ENCODE results near the gene PAPPA. TPM values are rescaled to one million over a fixed set of nuclear protein-coding genes. Genes with fewer than 3 reads are reported as not detected.

The PAPPA gene
- total RNA-seq, 4 donors from 2014 or later, result 1.0 to 5.0 (median 2.8) TPM

DNA sequence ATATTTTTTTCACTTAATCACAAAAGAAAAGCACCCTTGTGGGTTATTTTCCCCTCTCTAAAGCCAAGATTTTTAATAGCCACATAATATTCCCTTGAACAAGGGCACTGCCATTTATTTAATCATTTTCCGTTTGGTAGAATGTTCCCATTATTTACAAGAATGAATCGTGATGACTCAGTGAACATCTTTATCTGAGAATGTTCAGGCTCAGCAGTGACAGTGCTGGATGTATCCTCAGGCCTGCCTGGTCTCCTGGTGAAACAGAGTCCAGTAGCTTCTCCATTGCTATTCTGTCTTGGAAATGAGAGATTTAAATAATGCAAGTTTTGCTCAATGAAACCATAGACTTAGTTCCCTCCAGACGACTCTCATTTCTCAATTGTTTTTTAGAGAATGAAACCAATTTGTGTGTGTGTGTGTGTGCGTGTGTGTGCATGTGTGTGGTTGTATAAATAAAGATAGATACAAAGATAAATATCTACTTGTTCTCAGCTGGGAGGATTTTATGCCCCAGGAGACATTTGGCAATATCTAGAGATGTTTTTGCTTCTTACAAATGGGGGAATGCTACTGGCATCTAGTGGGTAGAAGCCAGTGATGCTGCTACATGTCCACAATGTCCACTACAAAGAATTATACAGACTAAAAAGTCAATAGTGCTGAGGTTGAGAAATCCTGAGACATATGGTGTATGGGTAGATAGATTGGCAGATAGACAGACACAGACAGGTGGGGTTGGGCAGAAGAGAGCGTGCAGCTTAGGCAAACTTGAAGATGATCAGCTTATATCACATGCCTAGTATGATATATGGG, 55.0 kb downstream of the PAPPA start:
- no peaks in the 10 kb centered on the region for H3K27me3 ChIP-seq
- intact Hi-C loops (cut with DNase I), result no loop called here

DNA sequence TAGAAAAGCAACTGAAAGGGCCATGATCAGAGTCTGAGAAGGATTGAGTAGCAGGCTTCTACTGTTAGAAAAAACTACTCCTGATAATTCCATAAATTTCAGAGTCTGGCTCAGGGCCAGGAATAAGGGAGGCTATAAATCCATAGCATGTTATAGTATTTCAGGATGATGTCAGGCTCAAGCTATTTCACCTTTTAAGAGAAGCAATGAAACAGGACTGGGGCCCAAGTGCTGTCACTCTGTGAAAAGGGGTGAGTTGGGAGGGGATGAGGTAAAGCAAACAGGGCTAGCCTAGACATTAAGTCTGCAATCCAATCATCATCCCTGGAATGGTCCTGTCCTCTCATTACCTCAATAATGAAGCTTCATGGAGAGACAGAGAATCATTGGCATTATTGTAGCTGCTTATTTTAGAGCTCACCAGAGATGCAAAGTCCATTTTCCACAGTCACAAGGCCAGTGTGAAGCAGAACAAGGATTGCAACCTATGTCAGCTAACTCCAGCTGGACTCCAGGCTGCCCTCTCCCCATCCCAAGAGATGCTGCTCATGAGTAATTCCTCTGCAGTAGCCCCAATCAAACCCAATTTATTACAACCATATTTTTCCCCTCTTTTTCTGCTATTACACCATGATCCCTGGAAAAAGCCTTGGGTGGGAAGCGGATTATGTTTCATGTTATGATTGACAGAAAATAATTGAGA, 56.0 kb downstream of the PAPPA start:
- H3K27me3 ChIP-seq, result no peaks in the 10 kb centered on the region
- 89 to 100% methylated on average over 1 of the region's 1 CpG for whole genome bisulfite sequencing, 2 donors
- TF ChIP-seq, protein P1, sequence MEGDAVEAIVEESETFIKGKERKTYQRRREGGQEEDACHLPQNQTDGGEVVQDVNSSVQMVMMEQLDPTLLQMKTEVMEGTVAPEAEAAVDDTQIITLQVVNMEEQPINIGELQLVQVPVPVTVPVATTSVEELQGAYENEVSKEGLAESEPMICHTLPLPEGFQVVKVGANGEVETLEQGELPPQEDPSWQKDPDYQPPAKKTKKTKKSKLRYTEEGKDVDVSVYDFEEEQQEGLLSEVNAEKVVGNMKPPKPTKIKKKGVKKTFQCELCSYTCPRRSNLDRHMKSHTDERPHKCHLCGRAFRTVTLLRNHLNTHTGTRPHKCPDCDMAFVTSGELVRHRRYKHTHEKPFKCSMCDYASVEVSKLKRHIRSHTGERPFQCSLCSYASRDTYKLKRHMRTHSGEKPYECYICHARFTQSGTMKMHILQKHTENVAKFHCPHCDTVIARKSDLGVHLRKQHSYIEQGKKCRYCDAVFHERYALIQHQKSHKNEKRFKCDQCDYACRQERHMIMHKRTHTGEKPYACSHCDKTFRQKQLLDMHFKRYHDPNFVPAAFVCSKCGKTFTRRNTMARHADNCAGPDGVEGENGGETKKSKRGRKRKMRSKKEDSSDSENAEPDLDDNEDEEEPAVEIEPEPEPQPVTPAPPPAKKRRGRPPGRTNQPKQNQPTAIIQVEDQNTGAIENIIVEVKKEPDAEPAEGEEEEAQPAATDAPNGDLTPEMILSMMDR (IDR thresholded peaks at IDR 0.05), result no peak
- TF ChIP-seq POLR2A (IDR thresholded peaks at IDR 0.05), result no peak
- H3K27ac ChIP-seq, result no peak overlapping the region
- H3K4me1 ChIP-seq, result no peaks in the 10 kb centered on the region
- no peaks in the 10 kb centered on the region for H3K36me3 ChIP-seq
- intact Hi-C loops (cut with DNase I), result no loop called here
- DNase-seq, result no peak
- H3K9me3 ChIP-seq, result no peaks in the 10 kb centered on the region
- no peak overlapping the region for H3K4me3 ChIP-seq (replicated peaks in 1 of 3)

More for the DNA sequence above, 55.0 kb downstream of the PAPPA start:
- no peak for DNase-seq
- Histone ChIP-seq H3K36me3 (no peaks in the 10 kb centered on the region), H3K9me3 (no peaks in the 10 kb centered on the region), H3K4me1 (no peaks in the 10 kb centered on the region), H3K27ac (no peak overlapping the region), H3K4me3 (replicated peaks in 1 of 3) (no peak overlapping the region)
- WGBS, 2 donors, result 86 to 88% methylated on average over 5 of the region's 5 CpGs
- no peak for TF ChIP-seq POLR2A (IDR thresholded peaks at IDR 0.05)
- TF ChIP-seq, protein P1 (IDR thresholded peaks at IDR 0.05), result no peak

- H3K9me3 ChIP-seq, result no peaks in the 10 kb centered on the region
- H3K4me1 ChIP-seq, result no peaks in the 10 kb centered on the region
- no peaks in the 10 kb centered on the region for H3K27me3 ChIP-seq
- TF ChIP-seq POLR2A (IDR thresholded peaks at IDR 0.05), result no peak
- TF ChIP-seq, protein P1 (IDR thresholded peaks at IDR 0.05), result no peak
- WGBS, 2 donors, result 75 to 76% methylated on average over 2 of the region's 2 CpGs
- H3K4me3 ChIP-seq (replicated peaks in 1 of 3), result no peak overlapping the region
- no peak for DNase-seq
- no peak overlapping the region for H3K27ac ChIP-seq
- intact Hi-C loops (cut with DNase I), result no loop called here
- H3K36me3 ChIP-seq, result no peaks in the 10 kb centered on the region
Observed at GRCh38 chr9:116212986-116213692, 59.5 kb downstream of the PAPPA start.

GRCh38 chr9:116213693-116214047, 60.1 kb downstream of the PAPPA start:
- no peaks in the 10 kb centered on the region for H3K36me3 ChIP-seq
- DNase-seq, result no peak
- no peak for TF ChIP-seq POLR2A (IDR thresholded peaks at IDR 0.05)
- TF ChIP-seq, protein P1 (IDR thresholded peaks at IDR 0.05), result no peak
- no peaks in the 10 kb centered on the region for H3K27me3 ChIP-seq
- no peak overlapping the region for H3K27ac ChIP-seq
- H3K9me3 ChIP-seq, result no peaks in the 10 kb centered on the region
- intact Hi-C loops (cut with DNase I), result no loop called here
- no peaks in the 10 kb centered on the region for H3K4me1 ChIP-seq
- WGBS, 2 donors, result 57 to 58% methylated on average over 3 of the region's 3 CpGs
- no peak overlapping the region for H3K4me3 ChIP-seq (replicated peaks in 1 of 3)
